Activated CD4-positive, alpha-beta T cell treated with anti-CD3 and anti-CD28 coated beads, Interleukin-2, amount 50 U/mL, for 16 hours (primary cell): ENCODE measurements around the gene PLRG1.

Source experiments
- DNase-seq: peaks from one replicate; pipeline ENCODE4 v3.0.0-alpha.2; 2020

PLRG1 gene

GRCh38 chr4:154516318-154517029 lies 33.7 kb downstream of the PLRG1 start:
- no peak for DNase-seq

DNA sequence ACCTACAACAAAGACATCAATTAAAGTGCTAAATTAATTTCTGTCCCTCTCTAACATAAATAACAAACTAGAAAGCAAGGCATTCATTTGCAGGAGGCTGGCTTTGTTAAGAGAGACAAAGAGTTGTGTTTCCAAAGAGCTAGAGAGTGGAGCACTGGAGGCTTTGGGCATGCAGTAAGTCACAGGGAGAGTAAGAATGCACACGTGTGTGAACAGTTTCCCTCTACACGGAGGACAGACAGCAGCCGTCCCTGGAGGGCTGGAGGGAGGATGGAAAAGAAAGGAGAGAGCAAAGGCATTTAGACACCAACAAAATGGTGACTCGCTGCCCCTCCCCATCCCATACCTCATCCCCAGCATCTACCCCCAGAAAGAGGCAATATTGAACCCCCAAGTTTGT lies 38.2 kb downstream of the PLRG1 start:
- no peak for DNase-seq

- no peak for DNase-seq
Observed at GRCh38 chr4:154511548-154511947, 38.7 kb downstream of the PLRG1 start.

GRCh38 chr4:154507156-154507555 lies 43.0 kb downstream of the PLRG1 start:
- DNase-seq: no peak

GRCh38 chr4:154506253-154506652 lies 43.9 kb downstream of the PLRG1 start:
- peak; percentile 13 for DNase-seq

DNA sequence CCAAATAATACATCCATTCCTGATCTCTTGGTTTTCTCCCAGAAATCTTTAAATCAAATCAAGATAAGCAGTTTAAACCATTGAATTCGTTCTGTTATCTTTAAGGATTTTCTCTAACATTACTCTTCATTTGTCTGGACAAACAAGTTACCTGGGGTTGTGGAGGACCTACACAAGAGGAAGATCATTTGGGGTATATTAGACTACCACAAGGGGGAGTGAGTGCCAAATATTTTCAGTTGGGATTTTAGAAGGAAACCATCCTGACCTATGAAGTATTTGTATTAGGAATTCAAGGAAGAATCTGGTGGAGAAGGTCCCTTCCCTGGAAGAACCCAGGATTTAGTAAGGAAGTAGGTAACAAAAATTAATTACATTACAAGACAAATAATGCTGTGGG lies 46.6 kb downstream of the PLRG1 start:
- DNase-seq: peak; percentile 6

DNA sequence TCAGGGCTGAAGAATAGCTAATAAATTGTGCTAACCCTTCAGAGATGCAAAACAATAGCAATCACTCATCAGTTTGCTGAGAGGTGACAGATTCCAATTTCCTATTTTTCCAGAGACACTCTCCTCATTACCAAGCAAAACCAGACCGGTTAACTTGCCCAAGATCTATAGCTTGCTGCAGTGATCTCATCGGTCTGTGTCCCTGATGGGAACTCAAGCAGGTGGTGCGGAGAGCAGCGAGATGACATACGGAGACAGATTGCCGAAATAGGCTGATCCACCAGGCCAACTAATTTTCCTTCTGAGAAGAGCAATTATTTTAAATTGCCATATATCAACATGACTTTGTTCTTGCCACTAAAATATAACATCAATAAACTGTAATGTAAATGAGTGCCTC lies 48.1 kb downstream of the PLRG1 start:
- DNase-seq: no peak

GRCh38 chr4:154497889-154498288 lies 52.3 kb downstream of the PLRG1 start:
- no peak for DNase-seq

- no peak for DNase-seq
Observed at GRCh38 chr4:154495867-154496266, 54.3 kb downstream of the PLRG1 start.

DNA sequence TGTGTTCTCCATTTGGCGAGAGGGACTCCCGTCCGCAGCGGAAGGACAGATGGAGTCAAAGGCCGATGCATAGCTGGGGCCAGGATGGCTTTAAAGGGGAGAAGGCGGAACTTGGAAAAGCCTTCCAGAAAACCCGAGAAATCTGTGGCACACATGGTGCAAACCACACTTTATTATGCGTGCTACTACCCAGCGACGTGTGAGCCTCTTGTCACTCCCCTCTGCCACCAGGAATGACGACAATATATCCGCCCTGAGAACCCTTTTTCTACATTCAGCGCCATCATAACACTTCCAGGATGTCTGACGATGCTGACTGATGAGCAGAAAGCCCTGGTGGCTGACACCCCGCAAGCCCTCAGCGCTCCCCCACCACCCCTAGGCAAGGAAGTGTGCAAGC lies 57.9 kb downstream of the PLRG1 start:
- no peak for DNase-seq

- DNase-seq: no peak
Observed at GRCh38 chr4:154491341-154492271, 58.6 kb downstream of the PLRG1 start, which contains the start of gene DCHS2. DCHS2 (minus strand) TSS chr4:154491799; CDS start chr4:154491355, 444 bp downstream.

GRCh38 chr4:154490583-154491340 lies 59.4 kb downstream of the PLRG1 start:
- DNase-seq: no peak

- DNase-seq: no peak
Observed at GRCh38 chr4:154490234-154490582, 60.0 kb downstream of the PLRG1 start.

GRCh38 chr4:154489558-154490233 lies 60.5 kb downstream of the PLRG1 start:
- DNase-seq: no peak

DNA sequence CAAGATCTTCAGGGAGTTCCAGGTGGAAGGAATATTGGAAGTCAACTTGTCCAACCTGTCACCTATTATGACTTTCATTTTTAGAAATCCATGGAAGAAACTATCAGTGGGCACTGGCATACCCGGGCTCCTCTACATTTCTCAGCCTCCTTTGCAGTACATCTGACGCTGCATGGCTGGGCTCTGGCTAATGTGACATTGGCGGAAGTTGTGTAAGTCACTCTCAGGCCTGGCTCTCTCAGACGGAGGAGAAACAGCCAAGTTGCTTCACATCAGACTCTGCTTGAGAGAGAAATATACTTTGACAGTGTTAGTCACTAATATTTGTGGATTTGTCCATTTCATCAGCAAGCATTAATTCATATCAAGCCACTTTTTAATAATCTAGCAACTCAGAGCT lies 63.1 kb downstream of the PLRG1 start:
- DNase-seq: no peak

DNA sequence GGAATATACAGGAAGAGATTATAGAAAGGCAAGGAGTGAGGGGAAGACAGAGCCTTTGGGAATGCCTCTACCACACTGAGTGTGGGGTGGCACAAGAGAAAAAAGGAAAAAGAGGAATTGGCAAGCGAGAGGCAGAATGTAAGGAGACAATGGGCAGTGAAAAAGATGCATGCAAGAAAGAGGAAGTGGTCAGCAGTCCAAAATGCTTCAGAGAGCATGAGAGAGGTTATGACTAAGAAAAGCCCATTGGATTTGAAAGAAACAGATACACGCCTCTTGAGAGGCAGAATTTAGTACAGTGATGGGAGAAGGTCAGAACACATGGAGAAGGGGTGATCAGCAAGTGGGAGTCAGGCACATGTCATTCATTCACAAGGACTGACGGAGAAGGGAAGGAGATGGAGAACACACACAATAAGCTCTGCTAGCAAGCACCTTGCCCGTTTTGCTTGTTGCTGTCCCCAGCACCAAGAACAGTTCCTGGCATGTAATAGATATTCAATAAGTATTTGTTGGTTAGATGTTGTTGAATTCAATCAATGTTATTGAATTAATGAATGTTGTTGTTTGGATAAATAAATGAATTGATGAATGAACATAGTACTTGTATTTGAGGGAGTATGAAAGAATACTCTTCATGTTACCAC lies 65.0 kb downstream of the PLRG1 start:
- no peak for DNase-seq
